Thyroid gland (tissue), 4 donors: ENCODE measurements around the gene GRM7. TPM values are rescaled to one million over a fixed set of nuclear protein-coding genes. Genes with fewer than 3 reads are reported as not detected.

ENCODE experiments used
- DNase-seq, 2 donors: peaks; one replicate each; pipeline ENCODE4 v3.0.0-alpha.2; 2019
- H3K27ac ChIP-seq, 3 donors: fragments of 200-600 bp; sonication (generic); 1 replicate in 2 of 3; 2 replicates in 1 of 3; pipeline ENCODE4 v1.5.1; 2016 to 2019; ENCODE audit warnings: mild to moderate bottlenecking in 1 of 3, moderate library complexity in 1 of 3
- H3K27me3 ChIP-seq: fragments of 200-600 bp; sonication (generic); one replicate; pipeline ENCODE4 v1.5.1; 2019
- H3K36me3 ChIP-seq, 2 donors: fragments of 200-600 bp; sonication (generic); one replicate each; pipeline ENCODE4 v1.5.1; 2016 to 2019
- H3K4me1 ChIP-seq, 2 donors: fragments of 200-600 bp; sonication (generic); one replicate each; pipeline ENCODE4 v1.5.1; 2017 to 2019
- H3K4me3 ChIP-seq, 3 donors: fragments of 200-600 bp; sonication (generic); replicated peaks in 1 of 3; 1 replicate in 2 of 3; 2 replicates in 1 of 3; pipeline ENCODE4 v1.5.1; 2016; ENCODE audit warnings: mild to moderate bottlenecking in 1 of 3
- H3K9me3 ChIP-seq: fragments of 200-600 bp; sonication (generic); one replicate; pipeline ENCODE4 v1.5.1; 2017
- CTCF ChIP-seq, 6 experiments: fragments of 200-600 bp in 3 of 6; fragments of 450-650 bp in 3 of 6; sonication (generic) in 3 of 6; IDR thresholded peaks; one replicate each; pipeline ENCODE4 v1.5.1; 2016 to 2019; ENCODE audit warnings: antibody characterized with exemption in 6 of 6, mild to moderate bottlenecking in 2 of 6, inconsistent platforms in 1 of 6, moderate library complexity in 1 of 6
- POLR2A ChIP-seq, 2 donors: fragments of 450-650 bp; IDR thresholded peaks; one replicate each; pipeline ENCODE4 v1.6.1; 2017; ENCODE audit warnings: antibody characterized with exemption in 2 of 2, mild to moderate bottlenecking in 2 of 2, moderate library complexity in 1 of 2
- WGBS, 2 donors: methylation state at CpG; one replicate each; pipeline ENCODE4 v1.1.5; 2017; 5-methylcytosine and 5-hydroxymethylcytosine counted together
- intact Hi-C: fragments of 100-400 bp; cut with DNase I; formaldehyde crosslinking; loops from one replicate; pipeline ENCODE4 v1.15.1; 2023
- total RNA-seq, 4 donors: library from RNA; depleted of rRNA; stranded (reverse); fragments of >200 nt; gene quantifications; one replicate each; pipeline ENCODE4 v1.2.3, GENCODE V29; 2016

The GRM7 gene
- total RNA-seq, 4 donors from 2014 or later: 0.11 to 0.81 (median 0.60) TPM

- H3K27ac ChIP-seq: no peak overlapping the region
- H3K36me3 ChIP-seq: no peaks in the 10 kb centered on the region
- intact Hi-C loops: no loop called here
- H3K27me3 ChIP-seq: no peaks in the 10 kb centered on the region
- H3K4me3 ChIP-seq: no peak overlapping the region
- 59 to 63% methylated on average over 2 of the region's 2 CpGs for WGBS, 2 donors
- H3K4me1 ChIP-seq: no peaks in the 10 kb centered on the region
- TF ChIP-seq POLR2A (IDR thresholded peaks at IDR 0.05): no peak
- no peak for TF ChIP-seq CTCF (IDR thresholded peaks at IDR 0.05)
- no peaks in the 10 kb centered on the region for H3K9me3 ChIP-seq
- no peak for DNase-seq
These were observed 746.2 kb downstream of the GRM7 start for GRCh38 chr3:7607083-7607482.

- H3K36me3 ChIP-seq: no peaks in the 10 kb centered on the region
- TF ChIP-seq CTCF (IDR thresholded peaks at IDR 0.05): no peak
- no peak for TF ChIP-seq POLR2A (IDR thresholded peaks at IDR 0.05)
- H3K27ac ChIP-seq: no peak overlapping the region
- no peak for DNase-seq
- H3K27me3 ChIP-seq: no peaks in the 10 kb centered on the region
- no peak overlapping the region for H3K4me3 ChIP-seq
- no peaks in the 10 kb centered on the region for H3K9me3 ChIP-seq
- H3K4me1 ChIP-seq: no peaks in the 10 kb centered on the region
- WGBS, 2 donors: 87 to 91% methylated on average over 2 of the region's 2 CpGs
- intact Hi-C loops: no loop called here
These were observed 746.8 kb downstream of the GRM7 start for GRCh38 chr3:7607676-7608075.

- Histone ChIP-seq H3K4me3 (no peak overlapping the region), H3K4me1 (no peaks in the 10 kb centered on the region), H3K36me3 (no peaks in the 10 kb centered on the region), H3K9me3 (no peaks in the 10 kb centered on the region), H3K27me3 (no peaks in the 10 kb centered on the region), H3K27ac (no peak overlapping the region)
- no peak for TF ChIP-seq CTCF (IDR thresholded peaks at IDR 0.05)
- DNase-seq: no peak
- 90 to 91% methylated on average over 5 of the region's 5 CpGs for WGBS, 2 donors
- intact Hi-C loops: no loop called here
These were observed 749.7 kb downstream of the GRM7 start for GRCh38 chr3:7610634-7611033.

GRCh38 chr3:7615043-7615442, 754.1 kb downstream of the GRM7 start:
- no peak for TF ChIP-seq POLR2A (IDR thresholded peaks at IDR 0.05)
- TF ChIP-seq CTCF (IDR thresholded peaks at IDR 0.05): no peak
- H3K9me3 ChIP-seq: no peaks in the 10 kb centered on the region
- intact Hi-C loops: no loop called here
- H3K4me1 ChIP-seq: no peaks in the 10 kb centered on the region
- H3K27me3 ChIP-seq: no peaks in the 10 kb centered on the region
- 75 to 84% methylated on average over 1 of the region's 1 CpG for WGBS, 2 donors
- no peak for DNase-seq
- no peak overlapping the region for H3K27ac ChIP-seq
- H3K4me3 ChIP-seq: no peak overlapping the region
- no peaks in the 10 kb centered on the region for H3K36me3 ChIP-seq

- no peak for DNase-seq
- intact Hi-C loops: no loop called here
- H3K36me3 ChIP-seq: no peaks in the 10 kb centered on the region
- H3K4me1 ChIP-seq: no peaks in the 10 kb centered on the region
- no peak for TF ChIP-seq POLR2A (IDR thresholded peaks at IDR 0.05)
- TF ChIP-seq CTCF (IDR thresholded peaks at IDR 0.05): no peak
- H3K27ac ChIP-seq: no peak overlapping the region
- no peak overlapping the region for H3K4me3 ChIP-seq
- WGBS, 2 donors: 74 to 83% methylated on average over 2 of the region's 2 CpGs
- no peaks in the 10 kb centered on the region for H3K27me3 ChIP-seq
- H3K9me3 ChIP-seq: no peaks in the 10 kb centered on the region
These were observed 757.7 kb downstream of the GRM7 start for GRCh38 chr3:7618606-7619005.
